HG03575 (cell line): Measurements from ENCODE around the gene RNF212.

ENCODE experiments used
- ATAC-seq: cut with Tn5 transposase; IDR thresholded peaks from one replicate; pipeline ENCODE4 v1.9.1; 2021; ENCODE audit not compliant: unreplicated experiment, insufficient number of reproducible peaks, low FRiP score; ENCODE audit errors: extremely low read depth

The RNF212 gene

DNA sequence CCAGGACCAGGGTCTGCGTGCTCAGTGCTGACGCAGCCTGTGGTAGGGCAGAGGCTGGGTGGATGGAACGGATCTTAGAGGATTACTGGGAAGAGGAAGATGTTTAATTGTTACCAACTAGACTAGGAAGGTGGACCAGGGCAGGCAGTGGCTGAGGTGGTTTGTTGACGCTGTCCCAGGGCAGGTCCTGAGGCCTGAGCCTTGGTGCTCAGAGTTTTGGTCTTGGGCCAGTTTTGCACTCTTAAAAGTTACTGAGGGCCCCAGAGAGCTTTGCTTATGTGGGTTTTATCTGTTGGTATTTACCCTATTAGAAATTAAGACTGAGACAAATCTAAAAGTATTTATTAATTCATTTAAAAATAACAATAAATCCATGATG, 20.4 kb downstream of the RNF212 start:
- ATAC-seq, result no peak

GRCh38 chr4:1092026-1092982, 21.1 kb downstream of the RNF212 start:
- no peak for ATAC-seq

DNA sequence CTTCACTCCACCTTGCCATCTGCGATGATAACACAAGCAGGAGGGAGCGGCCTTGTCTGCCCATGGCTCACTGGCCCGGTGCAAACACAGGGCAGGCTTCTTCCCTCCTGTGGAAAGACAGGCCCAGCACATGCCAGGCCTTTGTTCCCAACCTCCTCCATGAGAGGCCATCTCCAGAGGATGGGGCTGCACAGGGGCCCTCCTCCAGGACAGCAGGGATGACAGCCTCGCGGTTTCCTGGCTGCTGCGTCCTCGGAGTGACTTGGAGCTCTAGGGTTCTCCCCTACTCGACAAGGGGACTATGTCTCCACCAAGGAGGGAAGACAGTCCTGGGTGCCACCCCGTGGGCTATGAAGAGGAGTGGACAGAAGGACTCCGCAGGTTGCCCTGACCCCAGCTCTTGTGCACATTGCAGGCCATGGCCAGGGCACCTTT, 21.8 kb downstream of the RNF212 start:
- no peak for ATAC-seq

DNA sequence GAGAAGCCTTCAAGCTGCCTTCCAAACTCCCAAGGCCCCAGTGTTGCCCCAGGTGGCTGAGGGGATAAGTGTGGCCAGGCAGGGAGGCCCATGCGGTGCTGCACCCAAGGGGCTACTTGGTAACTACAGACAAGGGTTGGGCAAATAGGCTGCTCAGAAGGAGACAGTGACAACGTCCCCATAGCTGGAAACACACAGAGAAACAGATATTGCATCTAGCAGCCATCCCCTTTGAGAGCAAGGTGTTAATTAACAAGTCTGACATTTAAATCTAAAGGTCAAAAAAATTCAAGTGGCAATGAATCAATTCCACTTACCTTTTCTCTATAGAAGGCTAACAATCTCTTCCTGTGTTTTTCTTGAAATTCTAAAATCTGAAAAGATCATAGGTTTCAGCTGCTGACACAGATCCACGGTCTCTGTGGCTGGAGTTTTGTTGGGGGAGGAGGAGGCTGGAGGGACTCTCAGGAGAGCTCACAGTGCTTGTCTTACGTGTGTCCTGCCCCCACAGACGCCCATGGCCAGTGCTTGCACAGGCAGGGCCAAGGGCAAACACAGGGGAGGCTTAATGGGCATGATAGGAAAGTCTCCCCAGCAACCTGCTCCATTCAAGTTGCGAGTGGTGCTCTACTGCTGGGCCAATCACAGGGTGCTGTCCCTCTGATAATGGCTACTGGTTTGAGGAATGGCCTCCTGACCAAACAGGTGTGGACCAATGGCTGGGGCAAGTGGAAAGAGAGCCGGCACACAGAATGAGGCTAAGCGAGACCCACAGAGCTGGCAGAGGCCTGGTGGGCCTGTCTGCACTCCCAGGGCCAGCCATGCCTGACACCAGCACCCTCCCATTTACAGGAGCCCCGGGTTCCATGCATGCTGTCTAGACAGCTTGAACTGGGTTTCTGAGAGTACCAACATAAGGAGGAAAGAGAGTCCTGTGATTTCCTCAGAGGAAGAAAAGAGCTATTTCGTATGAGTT, 22.6 kb downstream of the RNF212 start:
- no peak for ATAC-seq

GRCh38 chr4:1090036-1090435, 23.3 kb downstream of the RNF212 start:
- no peak for ATAC-seq

- no peak for ATAC-seq
These were observed 26.0 kb downstream of the RNF212 start for GRCh38 chr4:1087371-1087770.

DNA sequence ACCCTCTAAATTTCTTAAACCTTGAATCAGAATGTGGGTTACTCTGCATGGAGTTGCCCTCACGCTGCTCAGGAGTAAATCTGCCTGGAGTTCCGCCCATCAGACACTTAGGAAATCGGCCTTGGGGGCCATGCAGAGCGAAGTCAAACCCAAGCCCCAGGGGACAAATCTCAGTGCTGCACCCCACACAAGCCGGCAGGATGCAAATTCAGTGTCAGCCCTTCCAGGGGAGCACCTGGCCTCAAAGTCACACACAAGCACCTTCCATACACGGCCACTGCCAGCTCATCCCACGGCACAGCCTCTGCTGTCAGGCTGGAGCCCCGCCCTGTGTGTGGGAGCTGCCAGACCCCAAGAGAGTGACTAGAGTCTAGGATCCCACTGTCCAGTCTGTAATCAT, 27.4 kb downstream of the RNF212 start:
- no peak for ATAC-seq

GRCh38 chr4:1085404-1085799, 28.0 kb downstream of the RNF212 start:
- ATAC-seq, result no peak

- no peak for ATAC-seq
These were observed 28.5 kb downstream of the RNF212 start for GRCh38 chr4:1084796-1085403.

DNA sequence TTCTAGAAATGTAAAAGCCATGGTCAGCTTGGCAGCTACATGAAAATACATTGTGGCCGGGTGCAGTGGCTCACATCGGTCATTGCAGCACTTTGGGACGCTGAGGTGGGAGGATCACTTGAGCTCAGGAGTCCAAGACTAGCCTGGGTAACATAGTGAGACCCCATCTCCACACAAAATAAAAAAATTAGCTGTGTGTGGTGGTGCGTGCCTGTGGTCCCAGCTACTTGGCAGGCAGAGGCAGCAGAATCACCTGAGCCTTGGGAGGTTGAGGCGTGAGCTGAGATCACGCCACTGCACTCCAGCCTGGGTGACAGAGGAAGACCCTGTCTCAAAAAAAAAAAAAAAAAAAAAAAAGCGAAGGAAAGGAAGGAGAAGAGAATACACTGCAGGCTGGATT, 29.0 kb downstream of the RNF212 start:
- no peak for ATAC-seq

GRCh38 chr4:1082215-1083182, 30.9 kb downstream of the RNF212 start:
- no peak for ATAC-seq

- no peak for ATAC-seq
These were observed 31.7 kb downstream of the RNF212 start for GRCh38 chr4:1081689-1082040.

DNA sequence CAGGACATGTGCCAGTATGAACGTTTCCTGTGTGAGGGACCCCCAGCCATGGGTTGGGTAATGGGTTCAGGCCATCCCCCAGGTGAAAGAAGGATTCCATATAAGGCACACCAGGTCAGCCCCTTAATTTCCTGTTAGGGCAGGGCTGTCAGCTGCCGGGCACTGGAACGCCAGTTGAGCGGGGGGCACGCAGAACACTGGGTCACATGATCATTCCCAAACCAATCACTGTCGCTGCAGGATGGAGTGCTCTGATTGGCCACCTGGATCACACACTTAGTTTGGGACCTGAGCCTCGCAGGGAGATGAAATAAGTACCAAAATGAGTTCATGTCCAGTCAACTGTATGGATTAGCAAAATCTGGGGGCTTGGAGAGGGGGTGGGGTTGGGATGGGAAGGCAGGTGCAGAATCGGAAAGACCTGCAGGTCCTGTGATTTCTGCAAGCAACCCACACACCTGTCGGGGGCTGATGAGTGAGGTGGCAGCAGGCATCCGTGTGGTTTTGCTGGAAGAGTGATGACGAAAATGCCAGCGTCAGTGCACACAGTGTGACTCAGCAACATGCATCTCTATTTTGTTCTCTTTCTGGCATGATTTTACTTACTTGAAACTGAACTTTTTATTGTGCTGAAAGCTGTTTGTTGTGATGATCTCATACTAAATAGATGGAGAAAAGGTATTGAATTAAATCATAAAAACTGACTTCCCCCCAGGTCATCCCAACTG, 32.2 kb downstream of the RNF212 start:
- ATAC-seq, result no peak

DNA sequence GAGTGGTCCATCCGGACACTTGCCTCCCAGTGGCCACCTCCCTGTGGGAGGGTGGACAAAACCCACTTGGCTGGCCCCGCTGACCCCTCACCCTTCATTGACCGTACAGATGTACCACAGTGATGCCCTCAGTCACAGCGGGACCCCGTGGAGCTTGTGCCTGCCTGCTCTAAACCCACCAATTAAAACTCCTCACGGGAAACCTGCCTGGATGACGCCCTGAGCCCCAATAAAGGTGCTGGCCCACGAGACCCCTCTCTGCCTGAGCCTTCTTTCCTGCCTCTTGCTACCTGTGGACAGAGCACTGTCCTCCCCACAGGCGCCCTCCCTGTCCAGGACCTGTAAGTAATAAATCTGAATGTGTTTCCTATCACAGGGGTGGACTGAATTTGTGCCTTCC, 32.9 kb downstream of the RNF212 start:
- ATAC-seq, result no peak

DNA sequence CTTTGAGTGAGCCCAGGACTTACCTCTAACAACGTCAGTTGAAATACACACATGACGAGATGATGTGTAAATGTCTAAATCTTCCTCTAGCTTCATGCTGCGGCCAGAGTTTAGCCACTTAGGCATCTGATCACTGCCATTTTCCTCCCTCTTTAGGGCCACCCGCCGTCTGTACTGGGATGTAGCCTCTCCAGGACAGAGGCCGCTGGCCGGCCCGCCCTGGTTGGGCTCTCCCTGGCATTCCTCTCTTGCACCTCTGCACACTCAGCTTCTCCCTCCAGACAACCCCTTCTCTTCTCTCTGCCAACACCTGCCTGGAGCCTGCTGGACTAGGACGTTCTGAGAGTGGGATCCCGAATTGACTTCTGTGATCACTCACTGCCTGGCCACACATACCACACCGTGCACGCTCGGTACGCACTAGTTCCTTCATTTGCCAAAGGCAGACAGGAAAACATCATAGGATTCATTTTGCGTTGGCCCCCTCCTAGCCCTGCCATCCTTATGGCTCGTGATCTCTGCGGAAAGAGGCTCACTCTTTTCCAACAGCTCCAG, 33.6 kb downstream of the RNF212 start:
- ATAC-seq, result no peak

DNA sequence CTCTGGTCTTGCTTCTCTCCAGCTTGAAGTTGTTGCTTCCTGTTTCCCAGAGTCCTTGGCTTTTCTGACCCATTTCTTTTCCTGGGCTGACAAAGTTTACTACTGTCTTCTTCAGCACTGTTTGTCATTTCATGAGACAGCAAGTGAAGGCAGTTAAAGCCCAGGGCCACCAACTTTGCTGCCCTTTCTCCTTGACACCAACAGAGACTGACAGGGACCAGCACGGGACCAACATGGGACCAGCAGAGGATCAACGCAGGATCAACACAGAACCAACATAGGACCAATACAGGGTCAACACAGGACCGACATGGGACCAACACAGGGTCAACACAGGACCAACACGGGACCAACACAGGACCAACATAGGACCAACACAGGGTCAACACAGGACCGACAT, 34.9 kb downstream of the RNF212 start:
- ATAC-seq, result no peak

DNA sequence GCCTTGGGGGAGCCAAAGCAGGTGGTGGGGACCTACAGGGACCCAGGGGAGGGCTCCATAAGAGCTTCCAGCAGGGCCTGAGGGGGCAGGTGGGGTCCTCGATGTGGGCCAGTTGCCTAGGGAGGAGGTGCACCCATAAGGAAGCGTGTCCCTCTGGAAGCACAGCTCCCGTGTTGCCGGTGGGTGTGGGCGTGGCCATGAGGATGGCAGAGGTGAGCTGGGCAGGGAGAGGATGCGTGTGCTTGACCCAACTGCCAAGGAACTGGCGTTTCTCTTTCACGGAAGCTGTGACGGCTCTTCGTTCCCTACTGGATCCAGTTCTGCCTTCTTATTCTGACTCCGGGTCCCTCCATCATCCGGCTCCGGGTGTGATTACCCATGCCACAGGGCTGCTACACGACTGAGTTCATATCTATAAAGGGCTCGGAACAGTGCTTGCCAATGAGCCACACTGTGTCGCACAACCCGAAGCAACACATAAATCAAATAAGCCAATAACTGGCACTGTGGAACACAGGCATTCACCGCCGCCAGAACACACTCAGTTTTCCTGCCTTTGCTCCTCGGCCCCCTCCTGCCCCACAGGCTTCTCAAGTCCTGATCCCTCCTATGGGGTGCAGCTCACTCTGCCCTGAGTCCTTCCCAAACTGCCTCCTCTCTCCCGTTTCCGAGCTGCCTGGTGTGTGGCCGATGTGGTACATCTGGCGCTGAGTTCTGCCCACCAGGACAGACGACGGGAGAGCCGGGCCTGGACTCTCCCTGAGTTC, 35.5 kb downstream of the RNF212 start:
- no peak for ATAC-seq
